CD4-positive, alpha-beta T cell (primary cell): ENCODE data around the gene SLC39A9. TPM values are rescaled to one million over a fixed set of nuclear protein-coding genes. Genes with fewer than 3 reads are reported as not detected.

Source experiments
- ATAC-seq: fragments of 200-7000 bp; cut with Tn5 transposase; one replicate; pipeline ENCODE4 v1.10.0; 2022; ENCODE audit warnings: mild to moderate bottlenecking; ENCODE audit not compliant: poor library complexity
- CTCF ChIA-PET: fragments of 350-600 bp; sonication (Branson Sonifier 250); formaldehyde crosslinking; loops from one replicate; lab custom pipeline; 2021; ENCODE audit warnings: antibody characterized with exemption, inconsistent platforms; lab: Charles Lee
- POLR2A ChIA-PET: fragments of 350-600 bp; sonication (Branson Sonifier 250); formaldehyde crosslinking; loops from one replicate; lab custom pipeline; 2021; ENCODE audit warnings: antibody characterized with exemption, inconsistent platforms; lab: Charles Lee
- DNase-seq, 14 experiments: peaks; one replicate each; pipeline ENCODE4 v3.0.0-alpha.2; 2013 to 2020; ENCODE audit warnings: mixed read lengths in 2 of 14
- H3K27ac ChIP-seq, 2 donors: one replicate each; pipeline versions ENCODE4 v1.5.1 to v1.7.0; 2013; ENCODE audit warnings: low read length in 2 of 2, low read depth in 1 of 2, mild to moderate bottlenecking in 1 of 2
- H3K27me3 ChIP-seq, 2 experiments: 1 replicate in 1 of 2; 2 replicates in 1 of 2; pipeline versions ENCODE4 v1.6.1 to v1.7.0; 2013; ENCODE audit warnings: low read length in 2 of 2, control low read depth in 1 of 2, mild to moderate bottlenecking in 1 of 2, moderate library complexity in 1 of 2; ENCODE audit not compliant: insufficient read depth in 2 of 2, control insufficient read depth in 1 of 2
- H3K36me3 ChIP-seq: one replicate; pipeline ENCODE4 v1.6.1; 2013; ENCODE audit warnings: low read length, control low read depth; ENCODE audit not compliant: insufficient read depth
- H3K4me1 ChIP-seq: one replicate; pipeline ENCODE4 v1.6.1; 2013; ENCODE audit warnings: low read length, control low read depth; ENCODE audit not compliant: insufficient read depth
- H3K4me3 ChIP-seq: one replicate; pipeline ENCODE4 v1.5.1; 2013; ENCODE audit warnings: mild to moderate bottlenecking, low read length, moderate library complexity
- H3K9me3 ChIP-seq, 2 experiments: 1 replicate in 1 of 2; 2 replicates in 1 of 2; pipeline versions ENCODE4 v1.6.1 to v1.7.0; 2013; ENCODE audit warnings: low read length in 2 of 2, mild to moderate bottlenecking in 2 of 2, control low read depth in 1 of 2, moderate library complexity in 1 of 2; ENCODE audit not compliant: control insufficient read depth in 1 of 2, insufficient read depth in 1 of 2
- H3K27ac Mint-ChIP-seq: one replicate; pipeline ENCODE4 v1.8.0; 2020; ENCODE audit warnings: mixed read lengths
- H3K27me3 Mint-ChIP-seq: one replicate; pipeline ENCODE4 v1.8.0; 2021; ENCODE audit warnings: mixed read lengths
- H3K36me3 Mint-ChIP-seq: one replicate; pipeline ENCODE4 v1.8.0; 2021; ENCODE audit warnings: low read depth, mixed read lengths
- H3K4me1 Mint-ChIP-seq: one replicate; pipeline ENCODE4 v1.8.0; 2021; ENCODE audit warnings: low read depth, mixed read lengths
- H3K4me3 Mint-ChIP-seq: one replicate; pipeline ENCODE4 v1.8.0; 2020; ENCODE audit warnings: mild to moderate bottlenecking, mixed read lengths
- H3K9me3 Mint-ChIP-seq: one replicate; pipeline ENCODE4 v1.8.0; 2020; ENCODE audit warnings: mixed read lengths
- CTCF ChIP-seq: fragments of 200-600 bp; IDR thresholded peaks from one replicate; pipeline ENCODE4 v1.8.0; 2022; ENCODE audit warnings: antibody characterized with exemption, mild to moderate bottlenecking
- intact Hi-C, 2 experiments: fragments of 100-400 bp; cut with DNase I in 1 of 2; cut with micrococcal nuclease in 1 of 2; formaldehyde crosslinking; loops; one replicate each; pipeline versions ENCODE4 v1.15.1 to v1.9.0; 2023 to 2025; cut with DNase I, micrococcal nuclease
- total RNA-seq, 174 experiments: library from RNA in 2 of 174; stranded (reverse) in 2 of 174; gene quantifications; one replicate each; pipeline ENCODE4 v1.2.3 and lab custom pipeline; 2021 to 2026

SLC39A9 gene
- total RNA-seq, 2 experiments from 2014 or later, result 19.5 to 20.5 TPM

- CTCF ChIA-PET, result no interaction called here
- Mint-ChIP-seq H3K27me3 (no peaks in the 10 kb centered on the region), H3K27ac (no peak overlapping the region)
Observed at GRCh38 chr14:69400154-69400553, 1.7 kb downstream of the SLC39A9 start.

DNA sequence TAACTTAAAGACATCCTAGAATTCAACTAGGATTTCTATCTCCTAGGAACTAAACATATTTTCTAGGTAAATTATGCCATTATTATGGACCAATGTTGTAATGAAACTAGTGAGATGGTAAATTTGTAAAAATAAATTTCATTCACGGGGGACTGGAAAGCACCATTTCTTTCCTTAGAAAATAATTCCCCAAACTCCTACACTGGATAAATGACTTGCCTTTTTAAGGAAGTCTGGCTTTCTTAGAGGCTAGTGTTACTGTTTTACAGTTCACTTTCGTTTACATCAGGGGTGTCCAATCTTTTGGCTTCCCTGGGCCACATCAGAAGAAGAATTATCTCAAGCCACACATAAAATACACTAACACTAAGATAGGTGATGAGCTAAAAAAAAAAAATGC is 3.3 kb downstream of the SLC39A9 start:
- no peak overlapping the region for H3K27ac ChIP-seq
- no peaks in the 10 kb centered on the region for H3K9me3 ChIP-seq
- Mint-ChIP-seq H3K27ac (no peak overlapping the region), H3K9me3 (no peaks in the 10 kb centered on the region), H3K4me1 (peaks cover 63% of the 10 kb centered on the region), H3K36me3 (peaks cover 35% of the 10 kb centered on the region), H3K27me3 (no peaks in the 10 kb centered on the region), H3K4me3 (peak overlapping the region; percentile 7)
- ATAC-seq (no peak), DNase-seq (no peak)
- intact Hi-C loops, result no loop called here
- CTCF ChIA-PET, result no interaction called here
- no peaks in the 10 kb centered on the region for H3K36me3 ChIP-seq
- H3K27me3 ChIP-seq, result no peaks in the 10 kb centered on the region
- TF ChIP-seq CTCF, result no peak
- peaks cover 36% of the 10 kb centered on the region for H3K4me1 ChIP-seq
- POLR2A ChIA-PET, result no interaction called here
- H3K4me3 ChIP-seq, result no peak overlapping the region

More at GRCh38 chr14:69400154-69400553, 1.7 kb downstream of the SLC39A9 start:
- H3K27ac ChIP-seq, result no peak overlapping the region
- intact Hi-C loops, result no loop called here
- Mint-ChIP-seq H3K36me3 (peaks cover 45% of the 10 kb centered on the region), H3K4me3 (peak overlapping the region; percentile 96), H3K4me1 (peaks cover 79% of the 10 kb centered on the region), H3K9me3 (no peaks in the 10 kb centered on the region)
- H3K4me3 ChIP-seq, result no peak overlapping the region
- H3K4me1 ChIP-seq, result peaks cover 41% of the 10 kb centered on the region
- no peak for TF ChIP-seq CTCF
- H3K9me3 ChIP-seq, result no peaks in the 10 kb centered on the region
- peaks cover 9% of the 10 kb centered on the region for H3K36me3 ChIP-seq
- no peak for DNase-seq
- no peak for ATAC-seq
- H3K27me3 ChIP-seq, result no peaks in the 10 kb centered on the region
- POLR2A ChIA-PET, result interaction anchor here (2.8 kb wide), 1 partner anchor 367 kb away, joined by 29 read pairs; the partner anchor contains the start of gene SRSF5

- H3K27me3 ChIP-seq, result no peaks in the 10 kb centered on the region
- Mint-ChIP-seq H3K9me3 (no peaks in the 10 kb centered on the region), H3K27ac (no peak overlapping the region), H3K4me3 (no peak overlapping the region), H3K27me3 (no peaks in the 10 kb centered on the region), H3K36me3 (peaks cover 29% of the 10 kb centered on the region), H3K4me1 (peaks cover 48% of the 10 kb centered on the region)
- no peak overlapping the region for H3K27ac ChIP-seq
- H3K36me3 ChIP-seq, result no peaks in the 10 kb centered on the region
- peaks cover 18% of the 10 kb centered on the region for H3K4me1 ChIP-seq
- ChIA-PET CTCF (interaction anchor here (1.2 kb wide), 1 partner anchor 9 kb away, joined by 3 read pairs; no protein-coding TSS in a partner anchor), POLR2A (no interaction called here)
- no peak for TF ChIP-seq CTCF
- DNase-seq, result no peak
- intact Hi-C loops, result no loop called here
- no peaks in the 10 kb centered on the region for H3K9me3 ChIP-seq
- no peak for ATAC-seq
- H3K4me3 ChIP-seq, result no peak overlapping the region
Observed at GRCh38 chr14:69404478-69404877, 6.0 kb downstream of the SLC39A9 start.
